HEK293T (cell line): ENCODE data around the gene HBS1L.

Experiments used
- CTCF ChIA-PET: fragments of 350-600 bp; formaldehyde crosslinking; extraction: SDS; loops from one replicate; lab custom pipeline; 2021; ENCODE audit warnings: antibody characterized with exemption, inconsistent platforms; lab: Yijun Ruan, JAX
- POLR2A ChIA-PET: fragments of 350-600 bp; formaldehyde crosslinking; extraction: SDS; loops from one replicate; lab custom pipeline; 2020; ENCODE audit warnings: antibody characterized with exemption, inconsistent platforms; lab: Yijun Ruan, JAX
- DNase-seq: peaks from one replicate; pipeline ENCODE4 v3.0.0; 2012; ENCODE audit warnings: mixed read lengths; ENCODE audit errors: extremely low spot score
- ARNT ChIP-seq: fragments of 450-650 bp; IDR thresholded peaks from 2 replicates; pipeline ENCODE4 v1.6.1; 2017; ENCODE audit warnings: mild to moderate bottlenecking
- BHLHE40 ChIP-seq: fragments of 450-650 bp; IDR thresholded peaks from 2 replicates; pipeline ENCODE4 v1.6.1; 2016; ENCODE audit warnings: mild to moderate bottlenecking, moderate library complexity, borderline replicate concordance
- CTBP1 ChIP-seq: fragments of 450-650 bp; IDR thresholded peaks from 2 replicates; pipeline ENCODE4 v1.6.1; 2016; ENCODE audit warnings: borderline replicate concordance
- ELF4 ChIP-seq: fragments of 450-650 bp; IDR thresholded peaks from 2 replicates; pipeline ENCODE4 v1.6.1; 2017; ENCODE audit warnings: antibody characterized with exemption
- FOXA1 ChIP-seq: fragments of 450-650 bp; IDR thresholded peaks from 2 replicates; pipeline ENCODE4 v1.6.1; 2016; ENCODE audit warnings: mild to moderate bottlenecking
- FOXK2 ChIP-seq: fragments of 450-650 bp; IDR thresholded peaks from 2 replicates; pipeline ENCODE4 v1.6.1; 2016; ENCODE audit warnings: mild to moderate bottlenecking
- FOXM1 ChIP-seq: fragments of 450-650 bp; IDR thresholded peaks from 2 replicates; pipeline ENCODE4 v1.6.1; 2017; ENCODE audit warnings: mild to moderate bottlenecking, borderline replicate concordance
- HDGF ChIP-seq: fragments of 450-650 bp; IDR thresholded peaks from 2 replicates; pipeline ENCODE4 v1.6.1; 2017; ENCODE audit warnings: antibody characterized with exemption, borderline replicate concordance
- L3MBTL2 ChIP-seq: fragments of 450-650 bp; conservative IDR thresholded peaks from 2 replicates; pipeline ENCODE4 v1.6.1; 2016; ENCODE audit warnings: mild to moderate bottlenecking
- LEF1 ChIP-seq: fragments of 450-650 bp; IDR thresholded peaks from 2 replicates; pipeline ENCODE4 v1.6.1; 2017; ENCODE audit warnings: mild to moderate bottlenecking, borderline replicate concordance
- NFRKB ChIP-seq: fragments of 450-650 bp; IDR thresholded peaks from 2 replicates; pipeline ENCODE4 v1.6.1; 2016; ENCODE audit warnings: mild to moderate bottlenecking, moderate library complexity
- PKNOX1 ChIP-seq: fragments of 450-650 bp; IDR thresholded peaks from 2 replicates; pipeline ENCODE4 v1.6.1; 2016
- SP1 ChIP-seq: fragments of 450-650 bp; IDR thresholded peaks from 2 replicates; pipeline ENCODE4 v1.6.1; 2017
- SUZ12 ChIP-seq: fragments of 450-650 bp; IDR thresholded peaks from 2 replicates; pipeline ENCODE4 v1.6.1; 2016; ENCODE audit warnings: mild to moderate bottlenecking
- TARDBP ChIP-seq: fragments of 450-650 bp; IDR thresholded peaks from 2 replicates; pipeline ENCODE4 v1.6.1; 2016
- ZNF384 ChIP-seq: fragments of 450-650 bp; IDR thresholded peaks from 2 replicates; pipeline ENCODE4 v1.6.1; 2016

The HBS1L gene

GRCh38 chr6:135084001-135084915 is 29.6 kb upstream of the HBS1L start:
- ChIA-PET CTCF (no interaction called here), POLR2A (no interaction called here)
- peak; percentile 82 for TF ChIP-seq PKNOX1
- TF ChIP-seq TARDBP = no peak
- no peak for DNase-seq

GRCh38 chr6:135081966-135082365 is 27.3 kb upstream of the HBS1L start:
- no peak for DNase-seq
- TF ChIP-seq CTBP1 = no peak
- no peak for TF ChIP-seq HDGF
- no peak for TF ChIP-seq ARNT
- no peak for TF ChIP-seq LEF1
- no peak for TF ChIP-seq BHLHE40
- TF ChIP-seq ELF4 = no peak
- no peak for TF ChIP-seq NFRKB
- TF ChIP-seq FOXA1 = no peak
- no peak for TF ChIP-seq L3MBTL2
- no peak for TF ChIP-seq FOXM1
- TF ChIP-seq FOXK2 = no peak
- CTCF ChIA-PET = no interaction called here
- POLR2A ChIA-PET = no interaction called here

GRCh38 chr6:135075018-135075417 is 20.4 kb upstream of the HBS1L start:
- no peak for DNase-seq
- TF ChIP-seq SP1 (no peak), TARDBP (no peak), ELF4 (no peak), HDGF (no peak), LEF1 (no peak)
- ChIA-PET CTCF (no interaction called here), POLR2A (no interaction called here)

GRCh38 chr6:135073756-135074393 is 19.3 kb upstream of the HBS1L start:
- ChIA-PET POLR2A (no interaction called here), CTCF (no interaction called here)
- DNase-seq = no peak
- TF ChIP-seq HDGF = no peak
- TF ChIP-seq FOXM1 = no peak
- TF ChIP-seq L3MBTL2 = no peak
- no peak for TF ChIP-seq TARDBP
- no peak for TF ChIP-seq ZNF384
- TF ChIP-seq NFRKB = no peak
- TF ChIP-seq SP1 = no peak
- no peak for TF ChIP-seq FOXA1

- CTCF ChIA-PET = no interaction called here
- POLR2A ChIA-PET = no interaction called here
- no peak for DNase-seq
These were observed 18.6 kb upstream of the HBS1L start for GRCh38 chr6:135073217-135073616.

GRCh38 chr6:135072753-135073152 is 18.1 kb upstream of the HBS1L start:
- DNase-seq = no peak
- POLR2A ChIA-PET = no interaction called here

More at GRCh38 chr6:135073217-135073616, 18.6 kb upstream of the HBS1L start:
- no peak for TF ChIP-seq ELF4
- no peak for TF ChIP-seq BHLHE40
- TF ChIP-seq ARNT = no peak
- no peak for TF ChIP-seq NFRKB

More at GRCh38 chr6:135072753-135073152, 18.1 kb upstream of the HBS1L start:
- CTCF ChIA-PET = no interaction called here
- TF ChIP-seq SUZ12 (no peak), TARDBP (no peak), CTBP1 (no peak), LEF1 (no peak), HDGF (no peak), SP1 (no peak), FOXA1 (no peak), ZNF384 (no peak), PKNOX1 (no peak), ELF4 (no peak), FOXM1 (no peak), L3MBTL2 (no peak)
